ENCODE measurements around the gene ZNF644. TPM values are rescaled to one million over a fixed set of nuclear protein-coding genes. Genes with fewer than 3 reads are reported as not detected.
"Not testable (repeated sequence)": the region's sequence is repeated elsewhere in the genome, so short reads cannot be mapped to it uniquely, and the experiment has no call there.

The ZNF644 gene
- total and polyA plus RNA-seq, 7 donors, result 16.3 to 35.6 (median 27.5) TPM

- intact Hi-C loops (cut with DNase I), result no loop called here
- TF ChIP-seq, protein P1, sequence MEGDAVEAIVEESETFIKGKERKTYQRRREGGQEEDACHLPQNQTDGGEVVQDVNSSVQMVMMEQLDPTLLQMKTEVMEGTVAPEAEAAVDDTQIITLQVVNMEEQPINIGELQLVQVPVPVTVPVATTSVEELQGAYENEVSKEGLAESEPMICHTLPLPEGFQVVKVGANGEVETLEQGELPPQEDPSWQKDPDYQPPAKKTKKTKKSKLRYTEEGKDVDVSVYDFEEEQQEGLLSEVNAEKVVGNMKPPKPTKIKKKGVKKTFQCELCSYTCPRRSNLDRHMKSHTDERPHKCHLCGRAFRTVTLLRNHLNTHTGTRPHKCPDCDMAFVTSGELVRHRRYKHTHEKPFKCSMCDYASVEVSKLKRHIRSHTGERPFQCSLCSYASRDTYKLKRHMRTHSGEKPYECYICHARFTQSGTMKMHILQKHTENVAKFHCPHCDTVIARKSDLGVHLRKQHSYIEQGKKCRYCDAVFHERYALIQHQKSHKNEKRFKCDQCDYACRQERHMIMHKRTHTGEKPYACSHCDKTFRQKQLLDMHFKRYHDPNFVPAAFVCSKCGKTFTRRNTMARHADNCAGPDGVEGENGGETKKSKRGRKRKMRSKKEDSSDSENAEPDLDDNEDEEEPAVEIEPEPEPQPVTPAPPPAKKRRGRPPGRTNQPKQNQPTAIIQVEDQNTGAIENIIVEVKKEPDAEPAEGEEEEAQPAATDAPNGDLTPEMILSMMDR (IDR thresholded peaks at IDR 0.05), result no peak
- ATAC-seq, result no peak
Measured at GRCh38 chr1:91046766-91047165, 24.9 kb upstream of the ZNF644 start.

DNA sequence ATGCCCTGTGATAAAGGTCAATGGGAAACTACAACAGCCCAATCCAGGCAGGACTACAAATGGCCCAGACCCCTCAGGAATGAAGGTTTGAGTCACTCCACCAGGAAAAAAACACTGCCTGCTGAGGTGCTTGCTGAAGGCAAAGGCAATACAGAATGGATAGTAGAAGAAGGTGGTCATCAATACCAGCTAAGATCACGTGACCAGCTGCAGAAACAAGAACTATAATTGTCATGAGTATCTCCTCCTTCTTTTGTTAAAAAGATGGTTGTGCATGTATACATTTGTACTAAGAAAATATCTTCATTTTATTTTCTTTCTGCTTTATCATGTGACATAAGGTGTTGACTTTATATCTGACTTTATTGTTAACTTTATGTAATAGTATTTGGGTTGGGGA is 23.4 kb upstream of the ZNF644 start:
- no peaks in the 10 kb centered on the region for H3K27me3 ChIP-seq (ENCODE audit: insufficient read depth in 3 of 3, low read length in 2 of 3)
- no peaks in the 10 kb centered on the region for H3K36me3 ChIP-seq (ENCODE audit: insufficient read depth in 1 of 2, low read depth in 1 of 2)
- H3K4me3 ChIP-seq, result no peak overlapping the region
- DNase-seq (no peak), ATAC-seq (no peak)
- no peak overlapping the region for H3K27ac ChIP-seq
- no peaks in the 10 kb centered on the region for H3K4me1 ChIP-seq
- TF ChIP-seq, protein P1 (IDR thresholded peaks at IDR 0.05), result no peak
- 75 to 88% (median 81%) methylated on average over 1 of the region's 1 CpG for whole genome bisulfite sequencing, 3 donors
- intact Hi-C loops (cut with DNase I), result no loop called here
- peaks cover 9% of the 10 kb centered on the region for H3K9me3 ChIP-seq

More at GRCh38 chr1:91046766-91047165, 24.9 kb upstream of the ZNF644 start:
- Histone ChIP-seq H3K4me1 (no peaks in the 10 kb centered on the region), H3K9me3 (peaks cover 9% of the 10 kb centered on the region), H3K36me3 (ENCODE audit: insufficient read depth in 1 of 2, low read depth in 1 of 2) (no peaks in the 10 kb centered on the region), H3K4me3 (no peak overlapping the region), H3K27me3 (ENCODE audit: insufficient read depth in 3 of 3, low read length in 2 of 3) (no peaks in the 10 kb centered on the region), H3K27ac (no peak overlapping the region)
- no peak for DNase-seq
- 61 to 80% (median 67%) methylated on average over 2 of the region's 2 CpGs for WGBS, 3 donors

GRCh38 chr1:91044776-91045175 is 22.9 kb upstream of the ZNF644 start:
- 74 to 78% (median 75%) methylated on average over 2 of the region's 2 CpGs for WGBS, 3 donors
- H3K9me3 ChIP-seq; intact Hi-C loops (cut with DNase I); H3K27ac ChIP-seq; H3K4me1 ChIP-seq; H3K4me3 ChIP-seq; ATAC-seq; H3K27me3 ChIP-seq (ENCODE audit: insufficient read depth in 3 of 3, low read length in 2 of 3); DNase-seq; H3K36me3 ChIP-seq (ENCODE audit: insufficient read depth in 1 of 2, low read depth in 1 of 2): not testable (repeated sequence)

- intact Hi-C loops (cut with DNase I); H3K27me3 ChIP-seq (ENCODE audit: insufficient read depth in 3 of 3, low read length in 2 of 3); ATAC-seq; H3K9me3 ChIP-seq; H3K36me3 ChIP-seq (ENCODE audit: insufficient read depth in 1 of 2, low read depth in 1 of 2); H3K27ac ChIP-seq; H3K4me1 ChIP-seq; DNase-seq; H3K4me3 ChIP-seq: not testable (repeated sequence)
- 73 to 83% (median 75%) methylated on average over 2 of the region's 2 CpGs for WGBS, 3 donors
Measured at GRCh38 chr1:91042372-91042771, 20.5 kb upstream of the ZNF644 start.

GRCh38 chr1:91038582-91038981 is 16.7 kb upstream of the ZNF644 start:
- DNase-seq (no peak), ATAC-seq (no peak)
- Histone ChIP-seq H3K4me3 (no peak overlapping the region), H3K27ac (no peak overlapping the region), H3K9me3 (peaks cover 9% of the 10 kb centered on the region), H3K27me3 (ENCODE audit: insufficient read depth in 3 of 3, low read length in 2 of 3) (no peaks in the 10 kb centered on the region), H3K36me3 (ENCODE audit: insufficient read depth in 1 of 2, low read depth in 1 of 2) (no peaks in the 10 kb centered on the region), H3K4me1 (no peaks in the 10 kb centered on the region)
- intact Hi-C loops (cut with DNase I), result no loop called here
- TF ChIP-seq, protein P1 (IDR thresholded peaks at IDR 0.05), result no peak
- WGBS, 3 donors, result 93 to 97% (median 94%) methylated on average over 5 of the region's 5 CpGs

Measured in psoas muscle (tissue), 8 donors.